GM23248 (cell line): ENCODE results near the gene PRKCA.

Source experiments
- EZH2 ChIP-seq: fragments of 200-600 bp; sonication (generic); IDR thresholded peaks from 2 replicates; pipeline ENCODE4 v1.6.1; 2018; ENCODE audit warnings: antibody characterized with exemption, mild to moderate bottlenecking; ENCODE audit not compliant: insufficient read depth, poor library complexity, severe bottlenecking
- EZH2phosphoT487 ChIP-seq: fragments of 200-600 bp; sonication (generic); IDR thresholded peaks from 2 replicates; pipeline ENCODE4 v1.6.1; 2018; ENCODE audit warnings: antibody characterized with exemption, moderate library complexity, mild to moderate bottlenecking, low read depth; ENCODE audit not compliant: insufficient read depth

DNA sequence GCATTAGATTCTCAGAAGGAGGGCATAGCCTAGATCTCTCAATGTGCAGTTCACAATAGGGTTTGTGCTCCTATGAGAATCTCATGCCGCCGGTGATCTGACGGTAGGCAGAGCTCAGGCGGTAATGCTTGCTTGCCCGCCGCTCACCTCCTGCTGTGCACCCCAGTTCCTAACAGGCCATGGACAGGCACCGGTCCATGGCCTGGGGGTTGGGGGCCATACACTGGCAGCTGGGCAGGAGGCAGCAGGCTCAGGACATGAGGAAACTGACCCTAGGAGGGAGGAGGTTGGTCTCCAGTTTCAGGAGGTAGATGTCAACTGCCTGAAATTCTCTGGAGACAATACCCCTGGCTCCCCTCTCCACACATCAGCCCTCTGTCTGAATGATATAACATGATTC is 287.5 kb downstream of the PRKCA start:
- no peak for TF ChIP-seq EZH2
- TF ChIP-seq EZH2phosphoT487 = no peak
